ENCODE results near the gene RRM1.

The RRM1 gene

GRCh38 chr11:4054643-4055042, 40.0 kb upstream of the RRM1 start:
- TF ChIP-seq CTCF (IDR thresholded peaks at IDR 0.05; ENCODE audit: low read depth, low read length): no peak
- Histone ChIP-seq H3K27me3 (no peaks in the 10 kb centered on the region), H3K4me1 (no peaks in the 10 kb centered on the region), H3K36me3 (no peaks in the 10 kb centered on the region), H3K4me3 (ENCODE audit: low read depth, low read length) (no peak overlapping the region), H3K9me3 (no peaks in the 10 kb centered on the region)
- DNase-seq: no peak

- H3K27me3 ChIP-seq: no peaks in the 10 kb centered on the region
- no peaks in the 10 kb centered on the region for H3K9me3 ChIP-seq
- no peak for DNase-seq
- H3K36me3 ChIP-seq: no peaks in the 10 kb centered on the region
- no peak overlapping the region for H3K4me3 ChIP-seq (ENCODE audit: low read depth, low read length)
- H3K4me1 ChIP-seq: no peaks in the 10 kb centered on the region
- TF ChIP-seq CTCF (IDR thresholded peaks at IDR 0.05; ENCODE audit: low read depth, low read length): no peak
These were observed 35.2 kb upstream of the RRM1 start for GRCh38 chr11:4059424-4059823.

GRCh38 chr11:4060182-4060923, 34.2 kb upstream of the RRM1 start:
- H3K4me1 ChIP-seq: no peaks in the 10 kb centered on the region
- TF ChIP-seq CTCF (IDR thresholded peaks at IDR 0.05; ENCODE audit: low read depth, low read length): no peak
- no peak for DNase-seq
- no peaks in the 10 kb centered on the region for H3K36me3 ChIP-seq
- no peaks in the 10 kb centered on the region for H3K9me3 ChIP-seq
- no peaks in the 10 kb centered on the region for H3K27me3 ChIP-seq
- no peak overlapping the region for H3K4me3 ChIP-seq (ENCODE audit: low read depth, low read length)

GRCh38 chr11:4061700-4062099, 32.9 kb upstream of the RRM1 start:
- no peaks in the 10 kb centered on the region for H3K4me1 ChIP-seq
- no peaks in the 10 kb centered on the region for H3K36me3 ChIP-seq
- no peak for DNase-seq
- H3K27me3 ChIP-seq: no peaks in the 10 kb centered on the region
- no peaks in the 10 kb centered on the region for H3K9me3 ChIP-seq
- no peak for TF ChIP-seq CTCF (IDR thresholded peaks at IDR 0.05; ENCODE audit: low read depth, low read length)
- no peak overlapping the region for H3K4me3 ChIP-seq (ENCODE audit: low read depth, low read length)

- H3K27me3 ChIP-seq: no peaks in the 10 kb centered on the region
- H3K9me3 ChIP-seq: no peaks in the 10 kb centered on the region
- H3K4me3 ChIP-seq (ENCODE audit: low read depth, low read length): no peak overlapping the region
- no peaks in the 10 kb centered on the region for H3K4me1 ChIP-seq
- no peaks in the 10 kb centered on the region for H3K36me3 ChIP-seq
- TF ChIP-seq CTCF (IDR thresholded peaks at IDR 0.05; ENCODE audit: low read depth, low read length): no peak
- DNase-seq: no peak
These were observed 31.3 kb upstream of the RRM1 start for GRCh38 chr11:4063348-4063747.

GRCh38 chr11:4064278-4064955, 30.2 kb upstream of the RRM1 start:
- H3K9me3 ChIP-seq: no peaks in the 10 kb centered on the region
- H3K4me3 ChIP-seq (ENCODE audit: low read depth, low read length): no peak overlapping the region
- no peaks in the 10 kb centered on the region for H3K4me1 ChIP-seq
- H3K36me3 ChIP-seq: no peaks in the 10 kb centered on the region
- no peak for DNase-seq
- TF ChIP-seq CTCF (IDR thresholded peaks at IDR 0.05; ENCODE audit: low read depth, low read length): no peak
- no peaks in the 10 kb centered on the region for H3K27me3 ChIP-seq

Data from BE2C (cell line).